ENCODE data around the gene BEX4.

Gene BEX4

DNA sequence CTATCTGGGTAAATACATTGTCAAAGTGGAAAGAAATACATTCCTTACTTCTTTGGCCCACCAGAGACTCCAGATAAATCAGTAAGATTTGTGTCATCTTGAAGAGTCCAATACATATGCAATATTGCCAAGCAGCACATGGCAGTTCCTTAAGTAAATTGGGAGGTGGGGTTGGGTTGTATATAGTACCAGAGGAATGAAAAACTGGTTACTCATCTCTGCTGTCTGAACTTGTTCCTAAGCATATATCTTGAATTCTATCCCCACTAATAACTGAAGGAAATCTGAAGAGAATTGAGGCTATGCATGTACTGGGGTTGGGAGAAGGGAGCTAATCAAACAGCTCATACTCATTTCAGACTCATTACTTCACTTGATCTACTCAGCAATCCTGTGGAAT is 25.2 kb downstream of the BEX4 start:
- no peak for DNase-seq

DNA sequence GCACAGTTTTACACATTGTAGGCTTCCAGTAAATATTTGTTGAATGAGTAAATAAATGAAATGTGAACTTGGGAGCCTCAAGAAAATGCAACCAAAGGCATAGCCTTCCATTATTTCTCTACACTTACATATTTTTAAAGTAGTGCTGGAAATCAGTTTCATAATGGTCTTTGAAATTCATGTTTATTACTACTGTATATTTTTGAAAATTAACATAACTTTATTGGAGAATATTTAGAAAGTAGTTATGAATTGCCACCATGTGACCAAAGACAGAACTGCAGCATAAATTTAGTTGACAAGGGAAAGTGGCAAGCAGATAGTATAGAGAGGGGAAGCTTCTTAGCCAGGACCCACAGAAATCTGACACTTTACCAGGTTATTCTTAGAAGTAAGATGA is 33.6 kb downstream of the BEX4 start:
- DNase-seq, result no peak

DNA sequence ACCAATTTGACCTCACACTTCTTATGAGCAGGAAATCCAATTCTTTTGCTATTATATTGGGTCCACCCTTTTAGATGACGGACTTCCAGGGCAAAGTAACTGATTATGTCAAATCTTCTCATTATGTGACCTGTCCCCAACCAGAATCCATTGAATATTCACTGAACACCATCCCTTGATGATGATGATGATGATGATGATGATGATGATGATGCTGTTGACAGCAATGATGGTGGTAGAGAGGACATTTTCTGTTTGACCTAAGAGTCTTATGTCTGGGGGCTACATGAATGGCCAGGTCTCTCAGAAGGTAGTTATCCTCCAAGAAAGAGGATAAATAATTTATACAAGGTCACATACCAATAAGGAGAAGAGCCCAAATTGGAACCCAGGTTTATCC is 34.9 kb downstream of the BEX4 start:
- no peak for DNase-seq

DNA sequence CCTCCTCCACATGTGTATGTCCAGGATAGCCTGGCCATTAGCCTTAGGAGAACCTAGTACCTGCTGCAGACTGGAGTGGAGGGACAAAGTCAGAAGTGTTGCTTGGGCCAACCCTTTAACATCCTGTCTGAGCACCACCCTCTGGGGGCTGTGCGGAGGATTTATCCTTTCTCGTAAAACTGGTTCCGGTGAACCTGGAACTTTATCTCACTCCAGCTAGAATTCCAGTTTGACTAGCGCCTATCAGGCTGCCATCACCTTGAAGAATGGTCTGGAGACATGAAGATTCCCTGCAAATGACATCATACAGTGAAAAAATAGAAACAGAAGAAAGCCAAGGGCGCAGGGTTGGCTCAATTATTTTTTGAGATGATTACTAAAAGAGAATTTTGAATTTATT is 36.1 kb downstream of the BEX4 start:
- DNase-seq, result no peak

- DNase-seq, result no peak
These were observed 38.7 kb downstream of the BEX4 start for GRCh38 chrX:103253608-103254007.

DNA sequence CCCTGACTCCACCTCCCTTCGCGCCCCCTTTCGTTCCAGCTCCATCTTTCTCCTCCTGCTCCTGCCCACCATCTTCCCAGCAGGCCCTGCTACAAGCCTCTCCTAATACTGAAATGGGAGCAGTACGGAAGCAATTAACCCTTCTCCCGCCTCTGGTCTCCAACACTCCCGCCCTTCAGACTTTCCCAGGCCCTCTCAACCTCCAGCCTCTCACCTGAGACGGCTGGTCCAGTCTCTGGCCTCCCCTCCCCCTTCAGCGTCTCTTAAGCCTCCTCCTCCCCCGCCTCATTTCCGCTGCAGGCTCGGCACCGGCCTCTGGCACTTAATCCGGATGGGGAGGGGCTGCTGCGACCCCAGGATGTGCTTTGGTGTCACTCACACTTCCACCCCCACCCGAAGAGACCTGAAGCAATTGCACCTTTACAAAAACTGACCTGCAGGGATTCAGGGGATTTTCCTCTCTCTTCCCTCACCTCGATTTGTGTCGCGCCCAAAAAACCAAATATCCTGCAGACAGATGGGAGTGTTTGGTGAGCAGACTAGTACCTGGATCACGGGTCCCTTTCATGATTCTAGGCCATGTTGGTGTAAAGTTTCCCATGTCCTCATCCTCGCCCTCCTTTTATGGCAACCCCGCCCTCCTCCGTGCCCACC is 39.4 kb downstream of the BEX4 start:
- peak; percentile 33 to 56 for DNase-seq

GRCh38 chrX:103254921-103255493 is 40.1 kb downstream of the BEX4 start, which contains the start of gene TCEAL8:
Gene TCEAL8 (minus strand): TSS chrX:103255155. CDS start chrX:103253979, 1,176 bp downstream.
- peak; percentile 66 to 67 for DNase-seq

DNA sequence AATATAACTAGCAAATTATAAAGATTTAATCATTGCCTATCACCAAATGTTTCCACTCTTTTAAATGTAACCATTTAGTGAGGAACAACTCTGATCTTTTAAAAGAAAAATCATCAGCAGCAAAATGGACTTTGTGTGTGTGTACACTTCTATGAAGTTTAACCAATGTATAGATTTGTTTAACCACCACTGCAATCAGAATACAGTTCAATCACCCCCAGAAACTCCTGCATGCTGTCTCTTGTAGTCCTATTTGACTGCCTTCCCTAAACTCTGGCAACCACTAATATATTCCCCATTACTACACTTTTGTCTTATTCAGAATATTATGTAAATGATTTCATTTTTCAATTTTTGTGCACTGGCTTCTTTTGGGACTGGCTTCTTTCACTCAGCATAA is 41.7 kb downstream of the BEX4 start:
- DNase-seq, result no peak

- no peak for DNase-seq
These were observed 43.4 kb downstream of the BEX4 start for GRCh38 chrX:103258275-103258674.
